GM23338 (cell line): ENCODE measurements around the gene DCP2. TPM values are rescaled to one million over a fixed set of nuclear protein-coding genes. Genes with fewer than 3 reads are reported as not detected.

Experiments
- ATAC-seq: fragments of 200-7000 bp; cut with Tn5 transposase; 3 replicates; pipeline ENCODE4 v1.9.1; 2020
- DNase-seq: peaks from one replicate; pipeline ENCODE4 v3.0.0-alpha.2; 2015; ENCODE audit warnings: low spot score
- H2AFZ ChIP-seq: fragments of 200-600 bp; sonication (generic); 2 replicates; pipeline ENCODE4 v1.8.0; 2016; ENCODE audit warnings: antibody characterized with exemption, mild to moderate bottlenecking, moderate library complexity
- H3F3A ChIP-seq: fragments of 200-600 bp; sonication (generic); replicated peaks from 2 replicates; pipeline ENCODE4 v1.8.0; 2017; ENCODE audit warnings: antibody characterized with exemption, mixed run types, low read depth
- H3K27ac ChIP-seq: fragments of 200-600 bp; sonication (generic); 2 replicates; pipeline ENCODE4 v1.6.1; 2016; ENCODE audit warnings: low read depth
- H3K27me3 ChIP-seq: fragments of 200-600 bp; sonication (generic); 2 replicates; pipeline ENCODE4 v1.8.0; 2016; ENCODE audit warnings: mild to moderate bottlenecking, mixed run types, moderate library complexity; ENCODE audit not compliant: insufficient read depth
- H3K36me3 ChIP-seq: fragments of 200-600 bp; sonication (generic); 2 replicates; pipeline ENCODE4 v1.8.0; 2016; ENCODE audit warnings: mild to moderate bottlenecking; ENCODE audit not compliant: insufficient read depth
- H3K4me1 ChIP-seq: fragments of 200-600 bp; sonication (generic); 2 replicates; pipeline ENCODE4 v1.8.0; 2016; ENCODE audit warnings: mild to moderate bottlenecking, moderate library complexity; ENCODE audit not compliant: insufficient read depth
- H3K4me2 ChIP-seq: fragments of 200-600 bp; sonication (generic); 2 replicates; pipeline ENCODE4 v1.7.1; 2017; ENCODE audit warnings: mixed run types
- H3K4me3 ChIP-seq: fragments of 200-600 bp; sonication (generic); 2 replicates; pipeline ENCODE4 v1.6.1; 2016; ENCODE audit warnings: mixed run types
- H3K79me2 ChIP-seq: fragments of 200-600 bp; sonication (generic); replicated peaks from 2 replicates; pipeline ENCODE4 v1.8.0; 2017; ENCODE audit warnings: mild to moderate bottlenecking; ENCODE audit not compliant: insufficient read depth
- H3K9me2 ChIP-seq: fragments of 200-600 bp; sonication (generic); 2 replicates; pipeline ENCODE4 v1.8.0; 2017; ENCODE audit not compliant: insufficient read depth
- H4K20me1 ChIP-seq: fragments of 200-600 bp; sonication (generic); replicated peaks from 2 replicates; pipeline ENCODE4 v1.8.0; 2017; ENCODE audit warnings: mild to moderate bottlenecking; ENCODE audit not compliant: insufficient read depth
- H3K27ac Mint-ChIP-seq: 2 replicates; pipeline ENCODE4 v1.8.0; 2020; ENCODE audit warnings: inconsistent platforms, mild to moderate bottlenecking, moderate library complexity, mixed read lengths
- H3K27me3 Mint-ChIP-seq: 3 replicates; pipeline ENCODE4 v1.8.0; 2022; ENCODE audit warnings: low read depth, mild to moderate bottlenecking, moderate library complexity, mixed read lengths, inconsistent platforms; ENCODE audit not compliant: insufficient read depth, poor library complexity
- H3K36me3 Mint-ChIP-seq: 3 replicates; pipeline ENCODE4 v1.8.0; 2021; ENCODE audit warnings: low read depth, mild to moderate bottlenecking, inconsistent platforms, moderate library complexity, mixed read lengths
- H3K4me1 Mint-ChIP-seq: 3 replicates; pipeline ENCODE4 v1.8.0; 2020; ENCODE audit warnings: mild to moderate bottlenecking, inconsistent platforms, mixed read lengths
- H3K4me3 Mint-ChIP-seq: 3 replicates; pipeline ENCODE4 v1.8.0; 2021; ENCODE audit warnings: moderate library complexity, mild to moderate bottlenecking, inconsistent platforms, mixed read lengths
- H3K9me3 Mint-ChIP-seq: 3 replicates; pipeline ENCODE4 v1.8.0; 2020; ENCODE audit warnings: moderate library complexity, mild to moderate bottlenecking, inconsistent platforms, mixed read lengths
- CREB1 ChIP-seq: fragments of 250-450 bp; sonication (Bioruptor Pico); IDR thresholded peaks from 2 replicates; pipeline ENCODE4 v1.5.0; 2020; ENCODE audit warnings: low read depth, mild to moderate bottlenecking, moderate library complexity
- STAT1 ChIP-seq: IDR thresholded peaks from one replicate; pipeline ENCODE4 v1.6.1; 2016; ENCODE audit warnings: antibody characterized with exemption; ENCODE audit not compliant: unreplicated experiment
- ZNF331 ChIP-seq: fragments of 250-450 bp; sonication (Bioruptor Pico); IDR thresholded peaks from 2 replicates; pipeline ENCODE4 v1.5.0; 2020; ENCODE audit warnings: low read depth, mild to moderate bottlenecking, moderate library complexity
- ZNF462 ChIP-seq: fragments of 250-450 bp; sonication (Bioruptor Pico); IDR thresholded peaks from 2 replicates; pipeline ENCODE4 v1.5.0; 2020; ENCODE audit warnings: mild to moderate bottlenecking, moderate library complexity
- polyA plus RNA-seq: library from polyadenylated mRNA; unstranded; fragments of >200 nt; fragmentation: Nextera tagmentation; extraction: Ambion mirVana; gene quantifications from 2 replicates; pipeline ENCODE4 v1.2.1, GENCODE V29; 2016
- total RNA-seq: library from RNA; depleted of rRNA; stranded (reverse); fragments of >200 nt; shearing (Covaris generic); gene quantifications from 2 replicates; pipeline ENCODE4 v1.2.3, GENCODE V29; 2014
- TF ChIP-seq, protein P1 (sequence below), 2 experiments: fragments of 200-600 bp in 1 of 2; sonication (generic) in 1 of 2; conservative IDR thresholded peaks; 2 replicates each; pipeline versions ENCODE4 v1.5.1 to v1.6.1; 2016 to 2017; ENCODE audit warnings: antibody characterized with exemption in 2 of 2, low read depth in 2 of 2, mild to moderate bottlenecking in 2 of 2, moderate library complexity in 1 of 2

Gene DCP2
- total and polyA plus RNA-seq, 2 experiments from 2014 or later, result 96.6 to 165 TPM

DNA sequence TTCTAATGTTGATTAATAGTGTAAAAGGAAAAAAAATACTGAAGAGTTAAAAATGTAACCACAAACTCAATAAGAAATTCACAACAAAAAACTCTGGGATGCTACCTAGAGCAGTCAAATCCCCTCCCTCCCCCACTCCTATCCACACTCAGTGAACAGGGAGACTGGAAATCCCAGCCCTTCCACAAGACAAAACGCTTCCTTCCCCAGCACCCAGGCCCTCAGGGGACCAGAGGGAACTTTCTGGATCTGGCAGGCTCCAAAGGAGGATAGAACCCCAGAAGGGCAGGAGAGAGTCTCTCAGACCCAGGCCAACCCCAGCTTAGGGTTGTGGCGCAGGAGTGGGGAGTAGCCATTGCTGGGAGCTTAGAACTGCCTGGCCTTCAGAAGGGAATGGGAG lies 55.0 kb downstream of the DCP2 start (continued):
- no peak for TF ChIP-seq ZNF462 (CRISPR knock-in tag)

GRCh38 chr5:113034182-113034773 lies 57.7 kb downstream of the DCP2 start:
- Mint-ChIP-seq H3K36me3 (peaks cover 13% of the 10 kb centered on the region), H3K27me3 (peaks cover 17% of the 10 kb centered on the region), H3K27ac (peak overlapping the region; percentile 91), H3K4me1 (peaks cover 66% of the 10 kb centered on the region), H3K4me3 (no peak overlapping the region), H3K9me3 (no peaks in the 10 kb centered on the region)
- Histone ChIP-seq H3K27ac (0 out of 2 replicates have a peak overlapping the region, but pooled peaks have one; percentile 50), H3K36me3 (no peaks in the 10 kb centered on the region), H3K4me2 (no peak overlapping the region), H3K27me3 (no peaks in the 10 kb centered on the region), H3K79me2 (no peaks in the 10 kb centered on the region; the same call in 1 of the 2 replicates), H3K9me2 (no peaks in the 10 kb centered on the region; the same call in 1 of the 2 replicates), H2AFZ (no peak overlapping the region), H3K4me3 (no peak overlapping the region), H3F3A (no peaks in the 10 kb centered on the region), H3K4me1 (peaks cover 33% of the 10 kb centered on the region), H4K20me1 (no peaks in the 10 kb centered on the region)
- ATAC-seq (peak; percentile 29), DNase-seq (peak; percentile 24)
- TF ChIP-seq, protein P1, sequence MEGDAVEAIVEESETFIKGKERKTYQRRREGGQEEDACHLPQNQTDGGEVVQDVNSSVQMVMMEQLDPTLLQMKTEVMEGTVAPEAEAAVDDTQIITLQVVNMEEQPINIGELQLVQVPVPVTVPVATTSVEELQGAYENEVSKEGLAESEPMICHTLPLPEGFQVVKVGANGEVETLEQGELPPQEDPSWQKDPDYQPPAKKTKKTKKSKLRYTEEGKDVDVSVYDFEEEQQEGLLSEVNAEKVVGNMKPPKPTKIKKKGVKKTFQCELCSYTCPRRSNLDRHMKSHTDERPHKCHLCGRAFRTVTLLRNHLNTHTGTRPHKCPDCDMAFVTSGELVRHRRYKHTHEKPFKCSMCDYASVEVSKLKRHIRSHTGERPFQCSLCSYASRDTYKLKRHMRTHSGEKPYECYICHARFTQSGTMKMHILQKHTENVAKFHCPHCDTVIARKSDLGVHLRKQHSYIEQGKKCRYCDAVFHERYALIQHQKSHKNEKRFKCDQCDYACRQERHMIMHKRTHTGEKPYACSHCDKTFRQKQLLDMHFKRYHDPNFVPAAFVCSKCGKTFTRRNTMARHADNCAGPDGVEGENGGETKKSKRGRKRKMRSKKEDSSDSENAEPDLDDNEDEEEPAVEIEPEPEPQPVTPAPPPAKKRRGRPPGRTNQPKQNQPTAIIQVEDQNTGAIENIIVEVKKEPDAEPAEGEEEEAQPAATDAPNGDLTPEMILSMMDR (conservative IDR thresholded peaks at IDR 0.05; ENCODE audit: low read depth in 2 of 2), result 0 out of 4 replicates have a peak, but pooled peaks of 1 of the 2 experiments have one; percentile 11
- no peak for TF ChIP-seq ZNF331 (CRISPR knock-in tag)
- no peak for TF ChIP-seq CREB1
- no peak for TF ChIP-seq STAT1
